Measurements from ENCODE around the gene TTC21B. TPM values are rescaled to one million over a fixed set of nuclear protein-coding genes. Genes with fewer than 3 reads are reported as not detected.

TTC21B gene
- polyA plus RNA-seq, 3 donors = 25.9 to 27.8 (median 27.5) TPM

GRCh38 chr2:165840333-165840958 lies 113.1 kb downstream of the TTC21B start:
- DNase-seq (ENCODE audit: low read depth in 3 of 3, low spot score in 2 of 3) = no peak

DNA sequence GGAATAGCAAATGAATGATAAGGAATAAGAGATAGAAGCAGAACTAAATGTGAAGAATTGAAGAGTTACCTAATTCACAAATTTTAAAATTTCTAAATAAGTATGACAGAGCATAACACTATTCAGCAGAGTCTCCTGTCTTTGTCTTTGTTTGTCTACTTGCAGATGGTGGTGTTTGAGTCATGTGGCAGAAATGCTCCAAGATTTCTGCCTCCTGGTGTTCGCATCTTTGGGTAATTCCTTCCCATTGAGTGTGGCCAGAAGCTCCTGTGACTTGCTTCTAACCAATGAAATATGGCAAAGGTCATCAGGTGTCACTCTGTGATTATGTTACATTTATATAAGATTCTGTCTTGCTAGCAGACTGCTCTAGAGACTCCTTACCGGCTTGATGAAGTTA lies 114.0 kb downstream of the TTC21B start:
- DNase-seq (ENCODE audit: low read depth in 3 of 3, low spot score in 2 of 3) = no peak

- no peak for DNase-seq (ENCODE audit: low read depth in 3 of 3, low spot score in 2 of 3)
Observed at GRCh38 chr2:165837122-165837521, 116.5 kb downstream of the TTC21B start.

GRCh38 chr2:165835363-165835762 lies 118.2 kb downstream of the TTC21B start:
- DNase-seq (ENCODE audit: low read depth in 3 of 3, low spot score in 2 of 3) = no peak

- no peak for DNase-seq (ENCODE audit: low read depth in 3 of 3, low spot score in 2 of 3)
Observed at GRCh38 chr2:165833156-165833555, 120.4 kb downstream of the TTC21B start.

- no peak for DNase-seq (ENCODE audit: low read depth in 3 of 3, low spot score in 2 of 3)
Observed at GRCh38 chr2:165827921-165828276, 125.7 kb downstream of the TTC21B start.

- no peak for DNase-seq (ENCODE audit: low read depth in 3 of 3, low spot score in 2 of 3)
Observed at GRCh38 chr2:165827016-165827920, 126.3 kb downstream of the TTC21B start.

DNA sequence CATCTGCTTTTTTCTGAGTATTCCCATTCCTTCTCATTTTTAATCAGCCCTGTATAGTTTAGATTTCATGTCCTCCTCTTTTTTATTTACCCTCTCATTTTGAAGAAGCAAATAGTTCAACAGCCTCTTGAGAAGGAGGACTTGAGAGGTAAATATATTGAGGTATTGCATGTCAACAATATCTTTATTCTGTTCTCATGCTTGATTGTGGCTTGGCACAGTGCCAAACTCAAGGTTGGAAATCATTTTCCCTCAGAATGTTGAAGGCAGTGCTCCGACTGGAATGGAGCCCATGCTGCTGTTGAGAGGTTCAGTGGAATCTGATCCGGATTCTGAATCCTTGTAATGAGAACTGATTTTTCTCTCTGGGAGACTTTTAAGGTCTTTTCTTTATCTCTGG lies 128.5 kb downstream of the TTC21B start:
- no peak for DNase-seq (ENCODE audit: low read depth in 3 of 3, low spot score in 2 of 3)

Other genes with a start within 250 kb of the TTC21B start
- 10 to 100 TPM; 14.8 to 16.9 (median 16.7) TPM for gene GALNT3, start 159.5 kb downstream of the TTC21B start, polyA plus RNA-seq (ENCODE audit: insufficient read length in 3 of 3)
- gene SCN1A, start 174.2 kb upstream of the TTC21B start, polyA plus RNA-seq (ENCODE audit: insufficient read length in 3 of 3) = under 1 TPM; 0.18 to 0.28 (median 0.22) TPM